SK-MEL-5 (cell line): ENCODE data around the gene SERPINF2. TPM values are rescaled to one million over a fixed set of nuclear protein-coding genes. Genes with fewer than 3 reads are reported as not detected.
"Not testable (repeated sequence)": the region's sequence is repeated elsewhere in the genome, so short reads cannot be mapped to it uniquely, and the experiment has no call there.

Source experiments
- DNase-seq: peaks from one replicate; pipeline ENCODE4 v3.0.0-alpha.2; 2016; ENCODE audit warnings: low read depth, low spot score
- in situ Hi-C: cut with HindIII; loops from 2 replicates; pipeline ENCODE4 v1.10.0; 2016; ENCODE audit warnings: low sequenced_read_pairs, high pct_unique_total_duplicates, low pct_unique_long_range_greater_than_20kb
- total RNA-seq: library from RNA; depleted of rRNA; stranded (reverse); fragments of >200 nt; shearing (Covaris generic); gene quantifications from 2 replicates; pipeline ENCODE4 v1.2.3, GENCODE V29; 2014

Gene SERPINF2
- total RNA-seq, 1 experiment from 2014 or later = 0.32 TPM

DNA sequence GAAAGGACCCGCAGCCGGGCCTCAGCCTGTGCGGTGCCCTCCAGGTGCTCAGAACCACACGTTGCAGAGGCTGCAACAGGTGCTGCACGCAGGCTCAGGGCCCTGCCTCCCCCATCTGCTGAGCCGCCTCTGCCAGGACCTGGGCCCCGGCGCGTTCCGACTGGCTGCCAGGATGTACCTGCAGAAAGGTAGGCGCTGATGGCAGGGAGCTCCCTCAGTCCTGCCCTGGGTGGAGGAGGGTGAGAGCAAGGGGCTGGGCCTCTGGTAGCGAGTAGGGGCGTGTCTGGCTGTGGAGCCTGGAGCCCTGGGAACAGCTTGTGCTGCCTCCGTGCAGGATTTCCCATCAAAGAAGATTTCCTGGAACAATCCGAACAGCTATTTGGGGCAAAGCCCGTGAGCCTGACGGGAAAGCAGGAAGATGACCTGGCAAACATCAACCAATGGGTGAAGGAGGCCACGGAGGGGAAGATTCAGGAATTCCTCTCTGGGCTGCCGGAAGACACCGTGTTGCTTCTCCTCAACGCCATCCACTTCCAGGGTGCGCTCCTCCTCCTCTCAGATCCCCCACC is 4.4 kb downstream of the SERPINF2 start:
- DNase-seq = no peak
- in situ Hi-C loops = no loop called here

DNA sequence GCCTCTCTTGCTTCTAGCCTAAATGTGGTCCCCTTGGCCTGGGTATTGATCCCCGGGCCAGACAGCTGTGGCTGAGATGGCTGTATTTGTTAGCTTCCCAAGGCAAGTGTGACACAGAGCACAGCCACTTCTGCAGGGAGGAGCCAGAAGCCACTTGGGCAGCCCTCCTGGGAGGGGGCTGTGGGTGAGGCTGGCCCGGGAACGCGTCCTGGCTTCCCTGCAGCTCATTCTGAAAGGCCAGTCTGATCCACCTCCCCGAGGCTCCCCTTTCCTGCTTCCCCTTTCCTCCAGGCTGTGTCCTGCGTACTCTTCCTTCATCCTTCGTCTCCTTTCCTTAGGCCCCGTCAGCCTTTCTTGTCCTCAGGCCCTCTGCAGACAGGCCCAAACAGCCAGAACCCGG is 8.0 kb downstream of the SERPINF2 start:
- DNase-seq = no peak
- in situ Hi-C loops = no loop called here

DNA sequence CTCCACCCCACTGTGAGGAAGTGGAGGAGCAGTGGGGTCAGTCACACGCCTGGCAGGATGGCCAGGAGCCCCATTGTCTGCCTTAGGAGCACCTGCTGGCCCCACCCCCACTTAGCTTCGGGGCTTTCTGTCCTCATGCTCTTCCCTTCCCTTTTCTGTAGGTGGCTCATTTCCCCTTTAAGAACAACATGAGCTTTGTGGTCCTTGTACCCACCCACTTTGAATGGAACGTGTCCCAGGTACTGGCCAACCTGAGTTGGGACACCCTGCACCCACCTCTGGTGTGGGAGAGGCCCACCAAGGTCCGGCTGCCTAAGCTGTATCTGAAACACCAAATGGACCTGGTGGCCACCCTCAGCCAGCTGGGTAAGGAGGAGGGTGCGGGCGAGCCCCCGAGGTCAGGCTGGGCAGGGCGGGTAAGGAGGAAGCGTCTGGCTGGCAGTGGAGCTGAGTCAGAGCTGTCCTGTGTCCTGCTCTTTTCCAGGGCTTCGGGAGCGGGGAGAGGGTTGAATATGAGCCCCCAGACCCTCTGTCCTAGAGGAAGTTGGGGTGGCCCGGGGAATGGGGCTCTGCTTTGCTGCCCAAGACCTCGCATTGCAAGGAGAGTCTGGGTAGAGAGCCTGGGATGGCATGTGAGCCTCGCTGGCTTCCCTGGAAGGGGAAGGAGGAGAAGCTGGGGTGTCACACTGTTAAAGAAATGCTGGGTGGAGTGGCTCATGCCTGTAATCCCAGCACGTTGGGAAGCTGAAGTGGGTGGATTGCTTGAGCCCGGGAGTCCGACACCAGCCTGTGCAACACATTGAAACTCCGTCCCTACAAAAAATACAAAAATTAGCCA is 10.0 kb downstream of the SERPINF2 start:
- in situ Hi-C loops = no loop called here
- peak; percentile 30 for DNase-seq

DNA sequence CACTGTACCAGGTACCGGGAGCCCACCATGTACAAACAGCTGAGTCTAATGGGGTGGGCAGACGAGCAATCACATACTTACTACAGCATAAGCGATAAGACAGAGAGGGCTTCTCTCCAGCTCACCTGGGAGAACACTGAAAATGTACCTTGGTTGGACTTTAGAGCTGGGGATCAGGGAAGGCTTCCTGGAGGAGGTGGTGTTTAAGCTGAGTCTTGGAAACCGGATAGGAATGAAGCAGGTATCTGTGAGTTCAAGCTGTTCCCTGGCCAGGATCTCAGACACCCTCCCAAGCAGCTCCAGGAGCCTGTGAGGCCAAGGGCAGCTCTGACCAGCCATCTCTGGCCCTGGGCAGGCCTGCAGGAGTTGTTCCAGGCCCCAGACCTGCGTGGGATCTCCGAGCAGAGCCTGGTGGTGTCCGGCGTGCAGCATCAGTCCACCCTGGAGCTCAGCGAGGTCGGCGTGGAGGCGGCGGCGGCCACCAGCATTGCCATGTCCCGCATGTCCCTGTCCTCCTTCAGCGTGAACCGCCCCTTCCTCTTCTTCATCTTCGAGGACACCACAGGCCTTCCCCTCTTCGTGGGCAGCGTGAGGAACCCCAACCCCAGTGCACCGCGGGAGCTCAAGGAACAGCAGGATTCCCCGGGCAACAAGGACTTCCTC is 11.2 kb downstream of the SERPINF2 start:
- no peak for DNase-seq
- in situ Hi-C loops = no loop called here

DNA sequence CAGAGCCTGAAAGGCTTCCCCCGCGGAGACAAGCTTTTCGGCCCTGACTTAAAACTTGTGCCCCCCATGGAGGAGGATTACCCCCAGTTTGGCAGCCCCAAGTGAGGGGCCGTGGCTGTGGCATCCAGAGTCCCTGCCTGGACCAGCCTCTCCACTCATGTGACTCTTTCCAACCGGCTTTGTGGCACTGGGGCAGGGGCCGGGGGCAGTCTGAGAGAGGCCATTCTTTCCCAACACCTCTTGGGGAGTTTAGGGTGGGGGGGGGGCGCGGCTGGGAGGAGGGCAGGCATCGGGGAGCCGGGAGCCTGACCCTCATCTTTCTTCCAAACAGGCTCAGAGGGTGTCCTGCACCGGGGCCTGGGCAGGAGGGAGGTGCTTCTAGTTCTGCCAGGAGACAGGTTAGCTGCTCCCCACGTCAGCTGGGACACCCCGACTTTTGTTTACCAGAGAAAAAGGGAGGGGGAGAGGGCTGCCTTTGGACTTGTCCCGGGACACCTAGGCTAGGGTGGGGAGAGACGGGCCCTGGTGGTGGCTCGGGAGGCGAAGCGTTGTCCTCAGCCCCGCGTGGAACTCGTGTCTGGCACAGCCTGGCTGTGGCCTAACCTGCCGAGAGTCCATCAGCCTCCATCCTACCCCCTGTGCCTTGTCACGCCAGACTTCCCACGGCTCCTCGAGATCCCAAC is 11.9 kb downstream of the SERPINF2 start:
- in situ Hi-C loops = no loop called here
- DNase-seq = no peak

DNA sequence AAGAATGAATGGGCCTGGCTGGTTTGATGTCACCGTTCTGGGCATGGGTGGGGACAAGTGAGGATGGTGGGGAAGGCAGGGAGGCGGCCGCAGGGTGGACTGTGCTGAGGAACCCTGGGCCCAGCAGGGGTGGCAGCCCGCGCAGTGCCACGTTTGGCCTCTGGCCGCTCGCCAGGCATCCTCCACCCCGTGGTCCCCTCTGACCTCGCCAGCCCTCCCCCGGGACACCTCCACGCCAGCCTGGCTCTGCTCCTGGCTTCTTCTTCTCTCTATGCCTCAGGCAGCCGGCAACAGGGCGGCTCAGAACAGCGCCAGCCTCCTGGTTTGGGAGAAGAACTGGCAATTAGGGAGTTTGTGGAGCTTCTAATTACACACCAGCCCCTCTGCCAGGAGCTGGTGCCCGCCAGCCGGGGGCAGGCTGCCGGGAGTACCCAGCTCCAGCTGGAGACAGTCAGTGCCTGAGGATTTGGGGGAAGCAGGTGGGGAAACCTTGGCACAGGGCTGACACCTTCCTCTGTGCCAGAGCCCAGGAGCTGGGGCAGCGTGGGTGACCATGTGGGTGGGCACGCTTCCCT is 12.7 kb downstream of the SERPINF2 start:
- in situ Hi-C loops = no loop called here
- DNase-seq = no peak

DNA sequence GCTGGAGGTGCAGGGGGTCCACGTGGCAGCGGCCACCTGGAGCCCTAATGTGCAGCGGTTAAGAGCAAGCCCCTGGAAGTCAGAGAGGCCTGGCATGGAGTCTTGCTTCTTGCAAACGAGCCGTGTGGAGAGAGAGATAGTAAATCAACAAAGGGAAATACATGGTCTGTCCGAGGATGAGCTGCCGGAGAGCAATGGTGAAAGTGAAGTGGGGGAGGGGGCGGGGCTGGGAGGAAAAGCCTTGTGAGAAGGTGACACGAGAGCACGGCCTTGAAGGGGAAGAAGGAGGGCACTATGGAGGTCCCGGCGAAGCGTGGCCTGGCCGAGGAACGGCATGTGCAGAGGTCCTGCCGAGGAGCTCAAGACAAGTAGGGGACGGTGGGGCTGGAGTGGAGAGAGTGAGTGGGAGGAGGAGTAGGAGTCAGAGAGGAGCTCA is 13.2 kb downstream of the SERPINF2 start:
- in situ Hi-C loops = no loop called here

DNA sequence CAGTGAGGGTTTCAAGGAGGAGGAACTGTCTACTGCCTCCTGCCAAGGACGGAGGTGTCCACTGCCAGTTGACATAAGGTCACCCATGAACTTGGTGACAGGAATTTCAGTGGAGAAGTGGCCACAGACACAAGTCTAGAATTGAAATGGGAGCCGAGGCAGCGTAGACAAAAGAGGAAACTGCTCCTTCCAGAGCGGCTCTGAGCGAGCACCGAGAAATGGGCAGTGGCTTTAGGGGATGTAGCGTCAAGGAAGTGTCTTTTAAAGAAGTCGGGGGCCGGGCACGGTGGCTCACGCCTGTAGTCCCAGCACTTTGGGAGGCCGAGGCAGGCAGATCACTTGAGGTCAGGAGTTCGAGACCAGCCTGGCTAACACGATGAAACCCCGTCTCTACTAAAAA is 16.1 kb downstream of the SERPINF2 start:
- in situ Hi-C loops = no loop called here
- DNase-seq = no peak

More for the DNA sequence above, 13.2 kb downstream of the SERPINF2 start:
- DNase-seq = no peak

DNA sequence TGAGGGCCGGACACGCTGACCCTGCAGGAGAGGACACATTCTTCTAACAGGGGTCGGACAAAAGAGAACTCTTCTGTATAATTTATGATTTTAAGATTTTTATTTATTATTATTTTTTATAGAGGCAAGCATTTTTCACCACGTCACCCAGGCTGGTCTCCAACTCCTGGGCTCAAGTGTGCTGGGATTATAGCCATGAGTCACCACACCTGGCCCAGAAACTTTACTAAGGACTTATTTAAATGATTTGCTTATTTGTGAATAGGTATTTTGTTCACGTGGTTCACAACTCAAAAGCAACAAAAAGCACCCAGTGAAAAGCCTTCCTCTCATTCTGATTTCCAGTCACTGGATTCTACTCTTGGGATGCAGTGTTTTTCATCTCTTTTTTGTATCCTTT is 16.9 kb downstream of the SERPINF2 start:
- no peak for DNase-seq
- in situ Hi-C loops = no loop called here

DNA sequence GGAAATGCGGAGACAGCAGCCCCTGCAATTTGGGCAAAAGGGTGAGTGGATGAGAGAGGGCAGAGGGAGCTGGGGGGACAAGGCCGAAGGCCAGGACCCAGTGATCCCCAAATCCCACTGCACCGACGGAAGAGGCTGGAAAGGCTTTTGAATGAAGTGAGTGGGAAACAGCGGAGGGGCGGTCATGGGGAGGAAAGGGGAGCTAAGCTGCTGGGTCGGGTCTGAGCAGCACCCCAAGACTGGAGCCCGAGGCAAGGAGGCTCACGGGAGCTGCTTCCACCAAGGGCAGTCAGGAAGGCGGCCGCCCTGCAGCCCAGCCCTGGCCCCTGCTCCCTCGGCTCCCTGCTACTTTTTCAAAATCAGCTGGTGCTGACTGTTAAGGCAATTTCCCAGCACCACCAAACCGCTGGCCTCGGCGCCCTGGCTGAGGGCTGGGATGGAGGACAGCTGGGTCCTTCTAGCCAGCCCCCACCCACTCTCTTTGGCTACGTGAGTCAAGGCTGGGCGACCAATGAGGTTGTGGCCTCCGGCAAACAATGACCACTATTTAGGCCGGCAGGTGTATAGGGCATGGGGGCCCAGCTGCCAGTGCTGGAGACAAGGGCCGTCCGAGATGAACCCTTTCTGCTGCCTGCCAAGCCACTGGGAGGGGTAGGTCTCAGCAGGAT is 19.7 kb downstream of the SERPINF2 start:
- in situ Hi-C loops = no loop called here
- DNase-seq = peak; percentile 28

DNA sequence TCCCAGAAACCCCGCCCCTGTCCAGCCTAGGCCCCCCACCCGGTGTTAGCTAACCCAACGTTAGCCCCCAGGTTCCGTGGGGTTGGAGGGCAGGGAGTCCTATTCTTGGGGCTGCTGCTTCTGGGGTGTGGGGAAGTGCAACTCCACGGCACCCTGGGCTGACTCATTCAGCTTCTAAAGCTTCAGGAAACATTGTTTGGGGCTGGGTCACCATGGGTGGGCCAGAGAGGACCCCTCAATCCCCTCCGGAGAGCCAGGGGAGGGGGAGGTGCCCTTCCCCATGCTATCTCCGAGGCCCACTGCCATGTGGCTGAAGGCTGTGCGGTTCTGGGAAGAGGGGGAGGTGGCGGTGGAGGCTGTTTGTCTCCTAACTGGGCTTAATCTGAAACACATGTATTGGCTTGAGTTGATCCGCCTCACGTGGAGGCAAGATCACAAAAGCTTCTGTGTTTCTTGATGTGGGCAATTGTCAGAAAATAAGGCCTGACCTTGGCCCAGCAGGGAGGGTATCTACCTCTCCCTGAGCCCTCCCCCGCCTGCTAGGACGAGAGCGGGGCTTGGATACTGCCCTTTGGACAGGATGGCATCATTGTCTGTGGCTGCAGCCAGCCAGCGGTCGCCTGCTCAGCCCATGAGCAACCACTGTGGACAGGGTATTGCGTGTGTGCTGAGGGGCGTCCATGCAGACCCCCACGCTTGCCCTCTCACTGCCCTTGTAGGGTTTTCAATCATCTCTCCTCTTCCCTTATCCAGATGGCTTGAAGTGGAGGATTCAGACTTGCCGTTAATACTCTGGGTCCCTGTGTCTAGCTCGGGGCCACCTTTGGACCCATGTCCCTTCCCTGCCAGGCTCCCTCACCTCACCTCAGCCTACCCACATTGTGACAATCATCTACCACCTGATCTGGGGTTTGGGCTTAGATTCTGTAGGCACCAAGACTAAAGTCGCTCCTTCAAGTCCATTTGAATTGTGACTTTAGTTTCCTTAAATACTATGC is 20.5 kb downstream of the SERPINF2 start:
- DNase-seq = peak; percentile 92
- in situ Hi-C loops = no loop called here

DNA sequence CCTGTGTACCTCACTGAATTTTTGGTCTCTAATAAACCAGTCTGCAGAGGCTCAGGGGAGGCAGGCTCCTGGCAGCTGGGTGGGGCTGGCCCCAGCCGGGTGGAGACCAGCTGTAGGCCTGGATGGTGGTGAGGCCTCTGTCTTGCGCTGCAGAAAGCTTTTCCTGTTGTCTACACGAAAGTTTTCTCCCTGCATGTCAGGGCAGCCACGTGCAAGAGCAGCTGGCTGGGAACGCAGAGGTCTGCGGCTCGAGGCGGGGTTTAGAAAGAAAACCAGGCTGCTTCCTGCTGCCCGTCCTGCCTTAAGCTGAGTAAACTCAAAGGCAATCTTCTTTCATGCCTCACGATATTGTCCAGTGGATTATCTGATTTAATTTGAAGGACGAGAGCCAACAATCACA is 21.6 kb downstream of the SERPINF2 start:
- in situ Hi-C loops = no loop called here
- peak; percentile 33 for DNase-seq

DNA sequence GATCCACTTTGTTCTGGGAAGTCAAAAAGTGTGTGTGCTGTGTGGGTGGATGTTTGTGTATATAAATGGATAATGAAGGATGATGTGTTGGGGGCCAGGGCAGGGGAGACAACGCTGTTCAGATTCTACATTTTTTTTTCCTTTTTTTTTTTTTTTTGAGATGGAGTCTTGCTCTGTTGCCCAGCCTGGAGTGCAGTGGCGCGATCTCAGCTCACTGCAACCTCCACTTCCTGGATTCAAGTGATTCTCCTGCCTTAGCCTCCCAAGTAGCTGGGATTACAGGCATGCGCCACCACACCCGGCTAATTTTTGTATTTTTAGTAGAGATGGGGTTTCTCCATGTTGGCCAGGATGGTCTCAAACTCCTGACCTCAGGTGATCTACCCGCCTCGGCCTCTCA is 22.0 kb downstream of the SERPINF2 start:
- in situ Hi-C loops, DNase-seq: not testable (repeated sequence)

DNA sequence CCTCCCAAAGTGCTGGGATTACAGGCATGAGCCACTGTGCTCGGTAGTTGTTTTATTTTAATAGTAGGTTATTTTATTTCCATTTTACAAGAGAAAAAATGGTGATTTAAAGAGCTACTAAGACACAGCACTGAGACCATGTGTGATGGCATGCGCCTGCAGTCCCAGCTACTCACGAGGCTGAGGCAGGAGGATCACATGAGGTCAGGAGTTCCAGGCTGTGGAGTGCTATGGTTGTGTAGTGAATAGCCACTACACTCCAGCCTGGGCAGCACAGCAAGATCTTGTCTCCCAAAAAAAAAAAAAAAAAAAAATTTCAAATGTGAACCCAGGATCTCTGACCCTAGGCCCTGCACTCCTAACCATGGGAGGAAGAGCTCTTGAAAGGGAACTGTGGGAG is 22.9 kb downstream of the SERPINF2 start:
- in situ Hi-C loops = no loop called here
- peak; percentile 59 for DNase-seq

DNA sequence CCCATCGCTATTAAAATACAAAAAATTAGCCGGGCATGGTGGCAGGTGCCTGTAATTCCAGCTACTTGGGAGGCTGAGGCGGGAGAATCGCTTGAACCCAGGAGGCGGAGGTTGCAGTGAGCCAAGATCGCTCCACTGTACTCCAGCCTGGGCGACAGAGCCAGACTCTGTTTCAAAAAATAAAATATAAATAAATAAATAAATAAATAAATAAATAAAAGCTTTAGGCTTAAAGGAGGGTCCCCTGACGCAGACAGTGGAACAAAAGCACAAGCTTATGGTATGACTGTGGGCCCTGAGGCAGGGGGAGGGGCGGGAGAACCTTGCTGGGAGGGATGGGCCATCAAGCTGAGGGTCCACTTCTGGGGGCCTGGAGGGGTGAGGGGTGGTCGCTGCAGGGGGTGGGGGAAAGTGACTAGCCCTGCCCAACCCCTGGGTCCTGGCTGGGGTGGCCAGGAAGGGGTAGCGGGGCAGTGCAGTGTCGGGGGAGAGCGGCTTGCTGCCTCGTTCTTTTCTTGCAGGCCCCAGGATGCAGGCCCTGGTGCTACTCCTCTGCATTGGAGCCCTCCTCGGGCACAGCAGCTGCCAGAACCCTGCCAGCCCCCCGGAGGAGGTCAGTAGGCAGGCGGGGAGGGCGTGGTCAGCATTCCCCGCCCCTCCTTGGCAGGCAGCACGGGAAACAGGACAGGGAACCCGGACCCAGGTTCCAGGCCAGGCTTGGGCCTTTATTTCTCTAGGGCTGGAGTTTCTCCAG is 23.9 kb downstream of the SERPINF2 start:
- in situ Hi-C loops = no loop called here

DNA sequence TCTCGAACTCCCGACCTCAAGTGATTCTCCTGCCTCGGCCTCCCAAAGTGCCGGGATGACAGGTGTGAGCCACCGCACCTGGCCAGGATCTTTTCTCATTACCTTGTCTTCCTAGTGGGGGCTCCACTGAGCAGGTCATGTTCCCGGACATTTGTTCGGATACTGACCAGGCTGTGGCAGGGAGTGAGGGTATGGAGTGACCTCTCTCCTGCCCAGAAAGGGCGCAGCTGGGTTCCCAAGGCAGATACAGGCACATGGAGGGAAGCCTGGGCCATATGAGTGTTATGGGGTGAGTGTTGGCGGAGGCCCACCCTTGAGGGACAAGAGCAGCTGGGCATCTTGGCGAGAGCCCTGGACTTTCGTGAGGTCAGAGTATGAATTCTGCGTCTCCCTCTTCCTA is 24.7 kb downstream of the SERPINF2 start:
- in situ Hi-C loops = no loop called here
- DNase-seq = no peak

More for the DNA sequence above, 23.9 kb downstream of the SERPINF2 start:
- DNase-seq = no peak
